Caki2 (cell line): Measurements from ENCODE around the gene NECAB3. TPM values are rescaled to one million over a fixed set of nuclear protein-coding genes. Genes with fewer than 3 reads are reported as not detected.
A peak's percentile ranks its signal among the peaks of the same experiment; 100 is the strongest.
"Not testable (repeated sequence)": the region's sequence is repeated elsewhere in the genome, so short reads cannot be mapped to it uniquely, and the experiment has no call there.

Experiments used
- DNase-seq: peaks from one replicate; pipeline ENCODE4 v3.0.0-alpha.2; 2015; ENCODE audit warnings: low read depth
- in situ Hi-C: cut with HindIII; loops from 2 replicates; pipeline ENCODE4 v1.10.0; 2016; ENCODE audit warnings: low sequenced_read_pairs, low pct_unique_long_range_greater_than_20kb, mixed read lengths
- total RNA-seq: library from RNA; depleted of rRNA; stranded (reverse); fragments of >200 nt; shearing (Covaris generic); gene quantifications from 2 replicates; pipeline ENCODE4 v1.2.3, GENCODE V29; 2014; ENCODE audit warnings: low replicate concordance

Gene NECAB3
- total RNA-seq, 1 experiment from 2014 or later = 96.4 TPM

DNA sequence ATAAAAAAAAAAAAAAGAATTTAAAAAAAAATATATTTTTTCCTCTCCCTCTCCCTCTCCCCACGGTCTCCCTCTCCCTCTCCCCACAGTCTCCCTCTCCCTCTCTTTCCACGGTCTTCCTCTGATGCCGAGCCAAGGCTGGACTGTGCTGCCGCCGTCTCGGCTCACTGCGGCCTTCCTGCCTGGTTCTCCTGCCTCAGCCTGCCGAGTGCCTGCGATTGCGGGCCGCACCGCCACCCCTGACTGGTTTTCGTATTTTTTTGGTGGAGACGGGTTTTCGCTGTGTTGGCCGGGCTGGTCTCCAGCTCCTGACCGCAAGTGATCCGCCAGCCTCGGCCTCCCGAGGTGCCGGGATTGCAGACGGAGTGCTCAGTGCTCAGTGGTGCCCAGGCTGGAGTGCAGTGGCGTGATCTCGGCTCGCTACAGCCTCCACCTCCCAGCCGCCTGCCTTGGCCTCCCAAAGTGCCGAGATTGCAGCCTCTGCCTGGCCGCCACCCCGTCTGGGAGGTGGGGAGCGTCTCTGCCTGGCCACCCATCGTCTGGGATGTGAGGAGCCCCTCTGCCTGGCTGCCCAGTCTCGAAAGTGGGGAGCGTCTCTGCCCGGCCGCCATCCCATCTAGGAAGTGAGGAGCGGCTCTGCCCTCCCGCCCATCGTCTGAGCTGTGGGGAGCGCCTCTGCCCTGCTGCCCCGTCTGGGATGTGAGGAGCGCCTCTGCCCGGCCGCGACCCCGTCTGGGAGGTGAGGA lies 26.6 kb upstream of the NECAB3 start:
- DNase-seq, in situ Hi-C loops: not testable (repeated sequence)

DNA sequence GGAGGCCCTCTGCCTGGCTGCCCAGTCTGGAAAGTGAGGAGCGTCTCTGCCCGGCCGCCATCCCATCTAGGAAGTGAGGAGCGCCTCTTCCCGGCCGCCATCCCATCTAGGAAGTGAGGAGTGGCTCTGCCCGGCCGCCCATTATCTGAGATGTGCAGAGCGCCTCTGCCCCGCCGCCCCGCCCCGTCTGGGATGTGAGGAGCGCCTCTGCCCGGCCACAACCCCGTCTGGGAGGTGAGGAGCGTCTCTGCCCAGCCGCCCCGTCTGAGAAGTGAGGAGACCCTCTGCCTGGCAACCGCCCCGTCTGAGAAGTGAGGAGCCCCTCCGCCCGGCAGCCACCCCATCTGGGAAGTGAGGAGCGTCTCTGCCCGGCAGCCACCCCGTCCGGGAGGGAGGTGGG lies 24.7 kb upstream of the NECAB3 start:
- in situ Hi-C loops, DNase-seq: not testable (repeated sequence)

DNA sequence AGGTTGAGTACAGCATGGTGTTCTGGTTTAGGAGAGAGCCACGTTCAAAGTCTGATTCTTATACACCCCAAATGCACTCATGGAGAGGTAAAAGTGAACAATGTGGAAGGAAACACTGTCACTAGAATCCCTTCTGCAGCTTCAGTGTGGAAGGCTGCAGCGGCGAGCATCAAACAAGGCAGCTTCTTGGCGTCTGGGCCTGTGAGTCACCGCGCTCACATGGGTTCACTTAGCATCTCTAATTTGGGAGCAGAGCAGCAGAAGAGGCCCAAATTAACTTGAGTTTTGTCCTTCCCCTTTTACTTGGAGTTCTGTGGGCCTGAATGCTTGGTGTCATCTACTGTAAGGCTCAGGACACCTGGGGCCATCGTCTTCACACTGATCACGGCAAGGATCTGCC lies 22.9 kb upstream of the NECAB3 start:
- no peak for DNase-seq
- in situ Hi-C loops = no loop called here

DNA sequence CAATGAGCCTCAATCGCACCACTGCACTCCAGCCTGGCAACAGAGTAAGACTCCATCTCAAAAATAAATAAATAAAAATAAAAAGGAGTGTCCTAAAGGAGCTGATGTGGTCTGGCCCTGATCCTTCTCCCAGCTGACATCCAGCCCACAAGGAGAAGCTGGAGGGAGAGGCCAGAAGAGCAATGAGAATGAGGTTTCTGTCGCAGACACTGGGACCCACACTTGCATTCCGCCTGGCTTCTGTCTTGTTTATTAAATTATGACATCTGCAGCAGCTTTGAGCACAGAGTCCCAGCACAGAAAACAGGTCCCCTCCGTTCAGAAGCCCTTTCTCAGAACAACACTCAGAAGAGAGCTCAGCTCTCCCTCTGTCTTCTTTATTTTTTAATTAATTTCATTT lies 22.2 kb upstream of the NECAB3 start:
- in situ Hi-C loops = no loop called here
- no peak for DNase-seq

DNA sequence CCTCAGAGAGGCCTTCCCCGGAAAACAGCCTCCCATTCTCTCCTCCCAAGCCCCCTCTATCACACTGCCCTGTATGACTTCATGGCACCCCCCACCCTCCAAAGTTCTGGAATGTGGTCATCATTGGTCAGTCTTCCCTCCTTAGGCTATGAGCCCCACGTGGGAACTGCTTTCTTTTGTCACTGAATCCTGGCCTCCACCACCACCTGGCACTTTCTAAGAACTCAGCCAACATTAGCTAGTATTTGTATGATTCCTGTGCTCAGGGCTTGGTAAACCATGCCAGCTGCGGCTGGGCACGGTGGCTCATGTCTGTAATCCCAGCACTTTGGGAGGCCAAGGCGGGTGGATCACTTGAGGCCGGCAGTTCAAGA lies 20.4 kb upstream of the NECAB3 start:
- in situ Hi-C loops = no loop called here

DNA sequence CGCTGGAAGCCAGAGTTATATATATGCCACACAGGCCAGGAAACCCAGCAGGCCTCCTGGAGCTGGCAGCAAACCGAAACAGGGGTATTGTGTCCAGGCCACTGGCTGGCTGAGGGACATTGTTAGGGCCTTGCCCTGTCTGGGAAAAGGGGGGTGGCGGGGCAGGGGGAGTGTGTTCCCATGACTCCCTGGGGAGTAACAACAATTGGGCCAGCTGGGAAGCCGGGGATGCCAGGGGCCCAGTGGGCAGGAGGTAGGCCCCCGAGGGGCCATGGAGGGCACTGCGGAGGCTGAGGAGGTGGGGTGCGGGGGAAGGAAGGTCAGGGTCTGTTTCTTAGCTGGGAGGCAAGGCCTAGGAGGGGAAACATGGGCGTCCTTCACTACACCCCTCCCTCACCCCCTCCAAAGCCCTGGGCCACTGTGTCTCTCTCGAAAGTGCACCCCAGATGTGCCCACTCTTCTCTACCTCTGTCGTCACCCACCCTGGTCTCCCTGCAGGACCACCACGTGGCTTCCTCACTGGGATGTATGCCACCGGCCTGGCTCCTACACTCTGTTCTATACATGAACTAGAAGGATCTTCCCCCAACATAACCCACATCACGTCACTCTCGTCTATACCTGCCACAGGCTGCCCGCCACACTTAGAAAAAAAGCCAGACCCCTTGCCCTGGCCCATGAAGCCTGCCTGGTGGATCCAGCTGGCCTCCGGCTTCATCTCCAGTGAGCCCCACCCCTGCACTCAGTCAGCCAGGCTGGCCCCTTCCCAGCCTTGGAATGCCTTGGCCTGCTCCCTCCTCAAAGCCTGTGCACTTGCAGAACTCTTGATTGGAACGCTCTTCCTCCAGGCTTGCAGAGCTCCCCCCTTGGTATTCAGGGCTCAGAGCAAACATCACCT lies 19.8 kb upstream of the NECAB3 start:
- no peak for DNase-seq
- in situ Hi-C loops = no loop called here

More for the DNA sequence above, 20.4 kb upstream of the NECAB3 start:
- no peak for DNase-seq

DNA sequence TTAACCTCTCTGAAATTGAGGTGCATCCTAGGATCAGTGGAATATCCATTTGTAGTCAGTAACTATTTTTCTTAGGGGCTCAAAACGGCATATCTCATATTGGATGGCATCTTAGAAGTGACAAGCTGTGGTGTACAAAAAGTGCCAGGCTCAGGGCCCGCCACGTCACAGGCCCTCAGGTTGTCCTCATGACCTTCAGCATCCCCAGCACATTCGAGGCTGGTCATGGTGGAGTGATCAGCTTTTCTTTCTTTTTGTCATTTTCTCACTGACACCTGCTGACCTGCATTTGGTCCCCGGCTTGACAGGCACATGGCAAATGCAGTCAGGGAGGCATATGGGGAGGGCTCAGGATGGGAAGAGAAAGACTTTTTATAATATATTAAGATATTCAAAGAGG lies 19.1 kb upstream of the NECAB3 start:
- in situ Hi-C loops = no loop called here

DNA sequence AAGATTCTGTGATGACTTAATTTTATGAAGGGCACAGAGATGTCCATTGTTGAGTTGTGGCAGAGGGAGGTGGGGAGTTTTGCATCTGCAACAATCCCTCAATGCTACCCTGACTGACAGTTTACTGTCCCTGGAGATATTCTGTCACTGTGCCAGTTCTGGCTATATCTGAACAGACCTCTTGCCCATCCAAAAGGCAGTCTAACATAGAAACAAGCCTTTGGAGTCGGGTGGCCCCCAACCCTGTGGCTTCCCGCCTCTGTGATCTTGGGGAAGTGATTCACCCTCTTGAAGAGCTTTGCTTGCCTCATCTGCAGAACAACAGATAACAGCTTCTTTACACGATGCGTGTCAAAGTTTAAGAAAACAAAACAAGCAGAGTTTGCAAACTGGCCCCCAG lies 15.7 kb upstream of the NECAB3 start:
- in situ Hi-C loops = no loop called here
- peak; percentile 8 for DNase-seq

More for the DNA sequence above, 19.1 kb upstream of the NECAB3 start:
- no peak for DNase-seq

DNA sequence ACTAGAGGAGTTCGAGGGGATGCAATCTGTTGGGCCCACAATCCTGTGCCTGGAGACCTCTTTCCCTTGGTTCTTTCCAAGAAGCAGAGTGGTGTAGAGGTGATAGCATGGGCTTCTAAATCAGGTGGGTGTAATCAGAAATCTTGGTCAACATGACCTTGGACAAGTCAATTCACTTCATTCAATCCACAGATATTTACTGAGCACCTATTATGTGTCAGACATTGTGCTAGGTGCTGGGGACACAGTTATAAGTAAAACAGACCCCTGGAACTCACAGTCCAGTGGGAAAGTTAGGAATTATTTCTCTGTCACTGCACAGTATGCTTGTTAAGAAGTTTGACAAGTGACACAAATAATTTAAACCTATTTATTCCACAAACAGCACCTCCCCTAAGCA lies 15.3 kb upstream of the NECAB3 start:
- in situ Hi-C loops = no loop called here
- DNase-seq = no peak

DNA sequence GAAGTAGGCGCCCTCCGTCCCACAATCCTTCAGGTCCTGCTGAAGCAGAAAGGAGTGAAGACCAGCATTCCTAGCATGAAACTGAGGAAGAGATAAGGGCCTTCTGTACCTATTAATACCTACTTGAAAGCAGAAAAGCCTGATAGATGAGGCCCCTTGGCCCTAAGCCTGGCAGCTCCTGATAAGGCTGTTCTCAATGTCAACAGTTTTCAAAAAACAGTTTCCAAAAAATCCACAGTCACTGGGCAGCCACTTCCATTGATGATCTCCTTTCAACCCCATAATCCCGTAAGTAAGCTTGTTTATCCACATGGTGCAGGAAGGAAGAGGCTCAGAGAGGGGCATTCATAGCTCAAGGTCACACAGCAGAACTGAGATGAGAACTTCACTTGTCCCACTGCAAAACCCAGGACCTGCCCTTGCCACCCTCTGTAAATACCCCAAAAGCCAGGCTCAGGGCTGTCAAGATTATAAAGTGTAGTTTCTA lies 14.8 kb upstream of the NECAB3 start:
- DNase-seq = no peak
- in situ Hi-C loops = no loop called here

DNA sequence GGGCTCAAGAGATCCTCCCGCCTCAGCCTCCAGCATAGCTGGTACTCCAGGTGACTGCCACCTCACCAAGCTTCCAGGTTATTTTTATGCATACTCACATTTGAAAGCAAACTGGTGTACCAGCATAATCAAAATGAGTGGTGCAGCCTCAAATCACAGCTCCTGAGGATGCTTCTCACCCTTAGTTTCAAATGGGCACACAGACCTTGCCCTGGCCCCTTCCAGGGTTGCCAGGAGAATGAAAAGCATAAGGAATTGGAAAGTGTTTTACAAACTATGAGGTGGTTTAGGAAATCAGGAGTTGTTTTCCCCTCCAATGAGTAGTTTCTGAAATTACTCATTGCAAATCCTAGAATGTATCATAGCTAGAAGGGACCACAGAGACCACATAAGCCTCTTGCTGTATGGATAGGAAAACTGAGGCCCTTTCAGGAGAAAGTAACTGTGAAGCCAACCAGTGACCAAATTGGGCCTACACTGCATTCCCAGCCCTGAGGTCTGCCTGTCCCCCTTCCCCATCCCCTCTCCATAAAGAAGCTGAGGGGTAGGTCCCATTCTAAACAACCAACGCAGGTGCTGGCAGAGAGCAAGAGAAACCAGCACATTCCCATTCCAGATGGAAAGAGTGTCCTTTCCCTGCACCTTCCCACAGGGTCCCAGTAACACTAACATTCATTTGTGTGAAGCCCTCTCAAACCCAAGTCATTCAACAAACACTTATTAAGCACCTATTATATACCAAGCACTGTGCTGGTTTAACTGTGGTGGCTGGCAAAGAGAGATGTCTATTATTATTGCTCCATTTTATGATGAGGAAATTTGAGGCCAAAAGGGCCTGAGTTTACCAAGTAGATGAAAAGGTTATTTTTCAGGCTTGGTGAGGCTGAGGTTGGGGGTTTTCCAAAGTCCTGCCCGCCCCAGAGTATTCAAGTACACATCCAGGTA lies 14.0 kb upstream of the NECAB3 start:
- no peak for DNase-seq
- in situ Hi-C loops = no loop called here

DNA sequence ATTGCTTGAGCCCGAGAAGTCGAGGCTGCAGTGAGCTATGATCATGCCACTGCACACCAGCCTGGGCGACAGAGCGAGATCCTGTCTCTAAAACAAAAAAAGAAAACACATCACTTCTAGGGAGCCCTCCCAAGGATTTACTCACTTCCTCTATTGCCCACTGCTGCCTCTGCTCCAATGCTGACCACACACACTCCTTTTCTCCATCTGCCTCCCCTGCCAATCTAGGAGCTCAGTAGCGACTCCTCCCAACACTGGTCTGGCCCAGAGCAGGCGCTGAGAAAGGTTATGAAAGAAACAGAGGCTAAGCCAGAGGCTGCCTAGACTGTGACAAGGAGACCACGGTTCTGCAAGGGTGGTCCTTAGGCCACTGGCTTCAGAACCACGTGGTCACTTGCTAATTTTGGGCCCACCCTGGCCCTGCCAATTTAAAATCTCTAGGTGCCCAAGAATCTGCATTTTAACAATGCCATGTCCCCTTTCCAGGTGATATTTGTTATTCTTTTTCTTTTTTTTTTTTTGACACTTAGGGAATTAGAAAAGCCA lies 13.2 kb upstream of the NECAB3 start:
- no peak for DNase-seq
- in situ Hi-C loops = no loop called here

DNA sequence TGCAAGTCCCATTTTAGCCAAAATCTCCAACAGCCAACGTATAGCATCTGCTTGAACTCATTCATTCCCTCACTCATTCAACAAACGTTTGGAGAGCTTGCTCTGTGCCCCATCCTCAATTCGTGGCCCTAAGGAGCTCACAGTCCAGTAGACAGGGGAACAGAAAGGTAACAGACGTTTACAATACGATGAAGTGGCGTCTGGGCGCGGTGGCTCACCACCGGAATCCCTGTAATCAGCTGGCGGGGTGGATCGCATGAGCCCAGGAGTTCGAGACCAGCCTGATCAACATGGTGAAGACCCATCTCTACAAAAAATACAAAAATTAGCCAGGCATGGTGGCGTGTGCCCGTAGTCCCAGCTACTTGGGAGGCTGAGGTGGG lies 12.7 kb upstream of the NECAB3 start:
- in situ Hi-C loops = no loop called here
- DNase-seq = no peak

DNA sequence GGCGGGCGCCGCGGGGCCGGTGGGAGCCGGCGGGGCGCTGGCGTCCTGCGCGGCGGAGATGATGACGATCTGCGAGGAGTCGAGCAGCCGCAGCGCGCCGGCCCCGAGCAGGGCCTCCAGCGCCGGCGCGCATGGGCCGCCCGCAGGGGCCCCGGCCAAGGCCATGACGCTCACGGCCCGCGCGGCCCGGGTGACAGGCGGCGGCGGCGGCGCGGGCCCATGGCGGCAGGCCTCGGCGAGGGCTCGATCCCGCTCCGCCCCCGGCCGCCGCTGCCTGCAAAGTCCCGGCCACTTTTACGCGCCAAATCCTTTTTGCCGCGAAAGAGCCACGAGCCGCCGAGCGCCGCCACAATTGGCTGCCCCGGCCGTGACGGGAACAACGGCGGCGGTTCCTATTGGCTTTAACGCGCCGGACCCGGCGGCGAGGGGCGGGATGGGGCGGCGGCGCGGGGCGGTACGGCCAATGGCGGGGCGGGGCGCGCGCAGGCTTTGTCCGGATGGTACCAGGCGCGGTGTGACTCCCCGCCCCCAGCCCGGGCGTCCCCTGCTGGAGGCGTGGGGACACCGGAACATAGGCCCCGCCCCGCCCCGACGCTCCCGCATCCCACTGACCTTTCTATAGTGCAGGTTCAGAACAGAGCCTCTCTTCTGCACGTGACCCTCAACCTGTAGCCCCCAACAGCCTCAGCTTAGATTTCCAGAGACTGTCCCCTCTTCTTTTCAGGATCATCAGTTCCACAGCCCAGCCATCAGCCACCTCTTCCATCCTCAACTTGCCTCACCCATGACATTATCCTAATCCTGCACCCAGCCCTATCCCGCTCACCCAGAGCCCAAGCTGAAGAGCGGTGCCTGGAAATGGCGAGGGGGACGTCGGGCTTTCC lies 12.1 kb upstream of the NECAB3 start, which contains the start of gene E2F1:
Gene E2F1 (minus strand): TSS at position 286 of the 884 bp plus-strand sequence. CDS start 121 bp downstream, at position 165.
- peak; percentile 91 for DNase-seq
- in situ Hi-C loops = no loop called here

DNA sequence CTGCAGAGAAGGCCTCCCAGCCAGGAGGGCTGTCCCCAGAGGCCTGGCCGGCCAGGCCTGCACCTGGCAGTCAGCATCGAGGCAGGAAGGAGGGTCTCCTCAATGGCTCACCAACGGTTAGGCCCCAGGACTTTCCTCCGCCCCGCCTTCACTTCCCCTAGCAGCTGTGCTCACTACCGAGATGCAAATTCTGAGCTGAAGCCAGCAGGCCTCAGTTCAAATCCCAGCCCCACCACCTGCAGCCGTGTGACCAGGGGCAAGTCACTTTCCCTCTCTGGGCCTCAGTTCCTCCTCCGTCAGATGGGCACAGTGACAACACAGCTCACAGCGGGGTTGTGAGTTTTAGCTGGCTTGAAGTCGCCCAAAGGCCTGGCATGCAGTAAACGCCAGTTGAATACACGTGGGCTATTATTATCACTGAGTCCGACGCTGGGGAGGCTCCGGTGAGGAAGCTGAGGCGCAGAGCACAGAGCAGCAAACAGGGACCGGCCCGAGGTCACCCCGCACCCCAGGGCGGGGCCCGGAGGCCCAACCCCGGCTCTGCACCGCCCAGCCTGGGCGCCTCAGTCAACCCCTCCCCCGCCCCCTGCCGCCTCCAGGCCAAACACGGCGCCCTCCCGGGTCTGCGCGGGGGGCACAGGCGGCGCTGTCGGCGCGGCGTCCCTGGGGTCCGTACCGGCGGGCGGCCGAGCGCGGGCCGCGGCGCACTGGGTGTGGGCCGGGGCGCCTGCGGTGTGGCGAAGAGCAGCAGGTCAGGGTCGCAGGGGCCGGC lies 11.3 kb upstream of the NECAB3 start:
- DNase-seq = peak; percentile 31
- in situ Hi-C loops = no loop called here

DNA sequence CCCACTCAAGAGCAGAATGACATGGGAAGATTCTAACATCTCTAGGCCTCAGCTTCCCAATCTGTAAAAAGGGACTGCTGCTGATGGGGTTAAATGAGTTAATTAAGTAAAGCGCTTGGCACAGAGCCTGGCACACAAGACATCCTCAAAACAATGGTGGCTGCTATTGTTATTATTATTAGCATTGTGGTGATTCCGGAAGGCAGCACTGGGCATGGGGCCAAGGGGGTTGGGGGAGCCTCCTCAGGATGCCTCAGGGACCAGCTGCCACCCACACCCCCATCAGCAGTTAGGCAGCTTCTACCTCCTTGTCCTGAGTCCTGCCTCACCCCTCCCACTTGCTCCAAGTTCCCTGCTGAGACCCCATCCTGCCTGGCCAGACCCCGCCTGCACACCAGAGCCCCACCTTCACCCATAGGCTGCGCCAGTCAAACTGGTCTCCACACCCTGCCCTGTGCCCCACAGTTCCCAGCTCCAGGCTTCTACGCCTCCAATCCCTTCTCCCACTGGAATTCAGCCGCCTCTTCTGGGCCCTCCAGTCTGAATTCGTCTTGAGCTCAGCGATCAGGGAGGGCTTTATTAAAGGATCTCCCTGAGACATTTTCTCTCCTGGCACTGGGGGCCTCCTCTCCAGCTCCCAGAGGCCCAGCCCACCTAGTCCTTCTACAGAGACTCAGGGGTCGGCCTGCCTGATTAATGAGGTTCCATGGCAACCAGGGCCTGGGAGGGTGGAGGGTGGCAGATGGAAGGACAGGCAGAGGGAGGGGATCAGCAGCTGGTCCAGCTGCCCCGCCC lies 10.5 kb upstream of the NECAB3 start:
- in situ Hi-C loops = no loop called here
- no peak for DNase-seq
